Measurements from ENCODE around the gene MRPS14.

Gene MRPS14

GRCh38 chr1:174982971-174983689 lies 40.1 kb downstream of the MRPS14 start:
- DNase-seq, result no peak

GRCh38 chr1:174976436-174977108 lies 46.7 kb downstream of the MRPS14 start:
- DNase-seq, result no peak

DNA sequence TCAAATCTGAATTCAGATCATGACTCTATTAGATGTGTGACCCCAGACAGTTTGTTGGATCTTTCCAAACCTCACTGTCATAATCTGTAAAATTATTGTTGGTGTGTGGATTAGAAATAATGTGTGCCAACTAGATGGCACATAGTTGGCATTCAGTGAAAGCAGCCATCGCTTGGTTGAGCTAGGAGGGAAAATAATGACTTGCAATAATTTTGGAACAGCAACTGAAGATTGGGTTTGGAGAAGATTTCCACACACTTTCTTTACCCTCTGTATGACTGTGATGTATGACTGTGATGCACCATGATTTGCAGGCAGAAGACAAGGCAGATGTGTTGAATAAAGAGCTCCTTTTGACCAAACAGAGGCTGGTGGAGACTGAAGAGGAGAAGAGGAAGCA lies 47.5 kb downstream of the MRPS14 start:
- no peak for DNase-seq

- DNase-seq, result no peak
Observed at GRCh38 chr1:174974711-174975119, 48.5 kb downstream of the MRPS14 start.

- no peak for DNase-seq
Observed at GRCh38 chr1:174971902-174972301, 51.3 kb downstream of the MRPS14 start.

- DNase-seq, result no peak
Observed at GRCh38 chr1:174971466-174971865, 51.8 kb downstream of the MRPS14 start.

DNA sequence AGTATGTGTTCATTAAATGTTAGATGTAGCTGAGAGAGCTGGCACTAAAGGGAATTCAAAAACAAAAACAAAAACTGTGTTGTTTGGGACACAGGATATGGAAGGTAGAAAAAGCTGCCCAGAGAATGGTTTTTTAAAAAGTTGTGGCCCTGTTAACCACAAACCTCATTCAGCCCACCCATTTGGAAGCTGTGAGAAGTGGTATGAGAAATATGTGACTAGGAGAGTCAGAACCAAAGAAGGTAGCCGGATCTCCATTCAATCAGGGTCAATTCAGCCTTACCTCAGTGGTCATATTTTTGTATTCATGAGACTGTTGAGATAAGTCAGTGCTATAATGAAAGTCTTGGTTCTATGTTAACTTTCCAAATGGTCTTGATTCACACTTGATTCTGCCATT lies 53.2 kb downstream of the MRPS14 start:
- DNase-seq, result no peak

GRCh38 chr1:174968750-174969244 lies 54.4 kb downstream of the MRPS14 start:
- no peak for DNase-seq

DNA sequence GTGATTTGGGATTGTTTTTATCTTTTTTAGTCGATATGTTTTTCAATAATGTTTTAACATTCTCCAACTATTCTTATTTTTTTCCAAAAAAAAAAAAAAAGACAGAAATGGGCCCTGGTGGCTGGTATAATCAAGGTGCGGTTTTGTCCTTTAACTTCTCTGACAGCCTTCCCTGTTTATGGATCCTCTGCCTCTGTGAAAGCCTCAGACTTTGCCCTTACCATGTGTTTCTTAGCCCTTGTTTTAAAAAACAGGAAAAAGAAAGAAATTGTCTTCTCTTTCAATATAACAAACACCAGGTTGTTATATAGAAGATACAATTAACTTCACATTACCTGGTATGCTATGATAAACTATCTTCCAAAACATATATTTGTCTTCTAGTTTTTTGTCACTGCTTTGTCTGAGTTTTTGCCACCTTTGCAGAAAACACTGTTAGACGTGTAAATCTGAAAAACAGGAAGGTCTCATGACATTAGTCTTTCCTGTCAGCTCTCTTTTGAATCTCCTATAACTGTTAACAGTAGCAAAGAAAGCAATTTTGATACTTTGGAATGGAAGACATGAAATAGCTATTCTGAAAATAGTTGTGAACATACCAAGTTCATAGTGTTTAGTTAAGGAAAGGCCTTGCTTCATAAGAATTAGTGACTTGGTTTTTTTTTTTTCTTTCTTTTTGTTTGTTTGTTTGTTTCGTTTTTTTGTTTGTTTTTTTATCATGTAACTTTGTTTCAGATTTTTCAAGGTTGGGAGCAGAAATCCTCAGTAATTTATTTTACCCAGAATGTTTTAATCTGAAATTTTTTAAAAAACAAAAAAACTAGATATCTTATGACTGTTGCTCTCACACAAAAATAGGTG lies 55.1 kb downstream of the MRPS14 start:
- no peak for DNase-seq

GRCh38 chr1:174966008-174966572 lies 57.1 kb downstream of the MRPS14 start:
- no peak for DNase-seq

DNA sequence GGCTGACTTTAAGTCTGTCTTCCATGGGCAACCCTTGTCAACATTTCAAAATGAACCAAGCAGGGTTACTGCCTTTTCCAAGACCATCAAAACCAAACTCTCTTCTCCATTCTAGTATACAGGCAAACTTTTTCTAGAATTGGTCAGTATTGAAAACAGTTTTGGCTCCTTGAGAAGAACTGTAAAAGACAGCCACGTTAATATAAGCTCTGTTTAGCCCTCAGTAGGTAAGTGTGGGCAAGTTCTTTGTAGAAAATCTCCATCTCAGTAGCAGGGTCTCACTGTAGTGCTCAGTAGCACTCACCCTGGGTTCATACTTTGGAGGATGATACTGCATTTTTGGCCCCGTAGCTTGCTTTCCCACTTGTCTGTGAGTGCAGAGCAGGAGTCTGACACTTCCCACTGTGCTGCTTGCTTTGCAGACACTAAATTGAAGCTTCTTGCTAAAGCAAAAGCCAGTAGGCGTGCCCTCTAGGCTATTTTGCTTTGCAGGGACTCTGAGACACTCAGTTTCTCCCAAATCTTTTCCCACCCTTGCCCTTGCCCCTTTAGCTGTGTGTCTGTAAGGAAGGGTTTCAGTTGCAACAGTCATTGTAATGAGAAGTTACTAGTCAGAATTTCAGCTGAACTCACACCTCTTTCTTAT lies 57.7 kb downstream of the MRPS14 start:
- DNase-seq, result no peak

DNA sequence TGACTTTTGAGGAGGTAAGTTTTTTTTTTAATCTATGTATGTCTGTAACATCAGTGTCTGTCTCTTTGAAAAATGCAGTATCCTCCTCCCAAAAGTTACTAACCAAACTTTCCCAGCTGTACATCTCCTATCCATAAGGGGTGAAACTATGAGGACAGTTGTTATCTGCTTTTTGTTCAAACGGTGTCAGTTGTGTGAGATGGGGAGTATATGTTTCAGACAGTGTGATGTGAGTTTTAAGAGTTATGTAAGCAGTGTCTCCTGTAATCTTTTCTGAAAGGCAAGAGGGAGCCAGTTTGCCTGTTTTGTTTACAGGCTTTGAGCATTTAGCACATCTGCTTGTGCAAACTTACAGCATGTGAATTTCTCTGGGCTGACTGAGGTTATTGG lies 58.3 kb downstream of the MRPS14 start:
- DNase-seq, result no peak

GRCh38 chr1:174964261-174964971 lies 58.8 kb downstream of the MRPS14 start:
- no peak for DNase-seq

- no peak for DNase-seq
Observed at GRCh38 chr1:174963529-174964125, 59.6 kb downstream of the MRPS14 start.
